Activated CD8-positive, alpha-beta memory T cell treated with anti-CD3 and anti-CD28 coated beads, Interleukin-2, amount 50 U/mL, for 4 hours (primary cell): ENCODE measurements around the gene RAD51AP2.
"Not testable (repeated sequence)": the region's sequence is repeated elsewhere in the genome, so short reads cannot be mapped to it uniquely, and the experiment has no call there.

ENCODE experiments used
- DNase-seq: peaks from one replicate; pipeline ENCODE4 v3.0.0-alpha.2; 2020

RAD51AP2 gene

GRCh38 chr2:17536416-17536815 lies 18.2 kb upstream of the RAD51AP2 start:
- no peak for DNase-seq

DNA sequence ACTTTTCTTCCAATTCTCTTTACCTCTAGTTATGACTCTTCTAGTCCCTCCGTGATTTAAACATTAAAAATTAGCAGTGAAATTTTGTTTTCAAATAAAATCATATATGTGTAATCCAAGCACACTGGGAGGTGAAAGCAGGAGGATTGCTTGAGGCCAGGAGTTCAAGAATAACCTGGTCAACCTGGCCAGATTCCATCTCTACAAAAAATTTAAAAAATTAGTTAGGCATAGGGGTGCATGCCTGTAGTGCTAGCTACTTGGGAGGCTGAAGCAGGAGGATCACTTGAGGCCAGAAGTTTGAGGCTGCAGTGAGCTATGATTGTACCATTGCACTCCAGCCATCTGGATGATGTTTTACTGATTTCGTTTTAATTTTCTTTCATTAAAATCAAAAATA lies 15.3 kb upstream of the RAD51AP2 start:
- no peak for DNase-seq

DNA sequence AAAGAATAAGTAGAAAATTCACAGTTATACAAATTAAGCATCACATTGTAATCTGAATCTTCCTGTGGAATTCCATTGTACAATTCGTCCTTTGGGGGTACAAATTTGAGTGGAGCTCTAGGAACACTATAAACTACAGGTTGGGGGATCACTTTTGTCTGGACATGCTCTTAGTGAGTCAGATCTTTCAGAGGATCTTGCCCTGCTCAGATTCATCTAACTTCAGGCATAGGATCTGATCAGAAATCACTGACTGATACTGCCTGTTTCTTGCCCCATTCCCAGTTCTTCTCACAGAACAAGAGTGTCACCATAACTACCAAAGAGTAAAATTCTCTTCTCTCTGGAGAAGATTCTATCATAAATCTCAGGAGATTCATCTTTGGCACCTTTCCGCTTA lies 11.5 kb upstream of the RAD51AP2 start:
- no peak for DNase-seq

DNA sequence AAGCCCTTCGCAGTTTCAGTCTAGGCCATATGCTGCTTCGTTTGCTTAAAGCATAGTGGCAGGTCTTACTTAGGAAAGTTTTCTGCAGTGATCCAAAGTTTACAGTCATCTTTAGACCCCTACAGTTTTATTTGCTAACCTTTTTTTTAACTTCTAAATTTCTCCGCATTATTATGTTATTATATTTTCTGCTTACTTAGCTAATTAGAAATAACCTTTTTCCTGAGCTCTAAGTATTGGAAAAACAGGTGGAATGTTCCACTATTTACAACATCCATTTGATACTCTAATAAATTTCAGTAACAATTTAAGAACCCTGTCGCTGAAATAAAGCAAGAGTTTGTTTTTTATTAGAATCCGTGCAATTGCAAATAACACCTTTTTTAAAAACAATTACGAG lies 4.1 kb upstream of the RAD51AP2 start:
- DNase-seq: no peak

GRCh38 chr2:17521621-17522020 lies 3.4 kb upstream of the RAD51AP2 start:
- no peak for DNase-seq

DNA sequence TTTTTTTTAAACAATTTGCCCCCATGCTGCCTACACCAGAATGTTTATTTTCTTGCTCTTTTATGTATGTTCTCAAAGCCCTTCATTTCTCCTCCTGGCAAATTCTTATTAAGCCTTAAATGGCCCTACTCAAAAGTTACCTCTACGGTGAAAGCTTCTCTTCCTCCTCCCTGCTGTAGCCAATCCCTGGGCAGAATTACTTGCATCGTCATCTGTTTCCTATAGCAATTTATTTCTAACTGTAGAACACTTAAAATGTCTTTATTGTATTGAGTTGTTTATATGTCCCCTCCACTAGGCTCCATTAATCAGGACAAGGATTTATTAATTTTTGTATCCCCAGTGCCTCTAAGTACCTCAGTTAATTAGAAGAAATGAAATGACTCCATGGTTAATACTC lies 2.5 kb upstream of the RAD51AP2 start:
- no peak for DNase-seq

- no peak for DNase-seq
Observed at GRCh38 chr2:17519486-17519885, 1.2 kb upstream of the RAD51AP2 start.

DNA sequence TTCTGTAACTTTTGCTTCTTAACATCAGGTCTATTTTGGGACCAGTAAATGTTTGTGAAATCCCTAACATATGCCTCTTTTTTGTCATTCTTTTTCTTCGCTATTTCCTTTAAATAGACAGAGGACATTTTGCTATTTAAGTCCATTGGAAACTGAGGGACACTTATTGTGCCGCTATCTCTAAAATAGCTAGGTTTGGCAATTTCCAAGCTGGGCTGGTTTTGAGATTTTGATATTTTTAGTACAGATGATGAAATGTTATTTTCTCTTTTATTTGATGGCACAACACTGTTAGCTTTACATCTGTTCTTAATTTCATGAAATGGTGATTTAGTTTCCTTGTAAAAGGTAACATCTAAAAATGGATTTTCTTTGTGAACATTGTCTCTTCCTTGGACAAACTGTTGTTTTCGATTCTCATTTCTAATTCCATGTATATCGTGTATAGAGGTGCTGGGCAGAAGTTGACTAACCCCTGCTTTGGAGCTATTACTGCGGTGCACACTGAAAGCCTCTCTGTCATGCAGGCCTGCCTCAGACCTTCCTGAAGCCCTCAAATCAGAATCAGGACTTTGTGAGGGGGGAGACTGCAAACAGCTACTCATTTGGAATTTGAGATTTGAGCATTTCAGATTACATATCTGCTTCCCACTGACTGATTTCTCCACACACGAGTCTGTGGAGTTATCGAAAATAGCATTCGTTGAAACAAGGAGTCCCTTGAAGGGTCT lies 594 bp downstream of the RAD51AP2 start:
- DNase-seq: no peak

DNA sequence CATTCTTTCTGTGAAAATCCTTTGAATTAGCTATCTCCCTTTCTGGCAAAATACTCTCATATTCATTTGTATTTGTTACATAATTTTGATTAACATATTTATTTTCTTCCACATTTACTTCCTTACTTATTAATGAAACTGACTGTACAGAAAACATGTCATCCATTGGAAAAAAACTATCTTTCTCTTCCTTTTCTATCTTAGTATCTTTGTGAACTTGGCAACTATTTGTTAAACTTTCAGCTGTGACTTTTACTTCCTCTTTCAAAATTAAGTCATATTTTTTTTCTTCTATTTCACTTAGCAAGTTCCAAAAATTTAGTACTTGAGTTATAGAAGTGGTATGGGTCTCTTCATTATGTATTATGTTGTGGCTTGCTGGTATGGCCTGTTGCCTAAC lies 2.6 kb downstream of the RAD51AP2 start:
- no peak for DNase-seq

- no peak for DNase-seq
Observed at GRCh38 chr2:17506736-17507616, 11.3 kb downstream of the RAD51AP2 start.

DNA sequence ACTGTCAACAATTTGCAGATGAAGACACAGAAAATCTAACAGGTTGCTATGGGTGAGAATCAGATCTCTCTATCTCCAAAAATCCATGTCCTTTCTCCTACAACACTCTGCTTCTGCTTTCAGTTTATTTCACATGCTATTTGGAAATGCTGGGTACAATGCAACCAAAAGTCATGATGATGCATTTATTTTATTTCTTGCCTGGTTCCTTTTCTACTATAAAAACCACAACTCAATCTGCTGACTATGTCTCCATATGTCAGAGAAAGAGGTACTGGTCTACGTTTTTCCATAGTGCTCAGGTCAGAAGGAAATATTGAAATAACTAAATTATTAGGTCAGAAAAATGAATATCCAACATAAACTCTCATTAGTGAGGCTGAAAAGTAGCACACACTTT lies 20.5 kb downstream of the RAD51AP2 start:
- no peak for DNase-seq

DNA sequence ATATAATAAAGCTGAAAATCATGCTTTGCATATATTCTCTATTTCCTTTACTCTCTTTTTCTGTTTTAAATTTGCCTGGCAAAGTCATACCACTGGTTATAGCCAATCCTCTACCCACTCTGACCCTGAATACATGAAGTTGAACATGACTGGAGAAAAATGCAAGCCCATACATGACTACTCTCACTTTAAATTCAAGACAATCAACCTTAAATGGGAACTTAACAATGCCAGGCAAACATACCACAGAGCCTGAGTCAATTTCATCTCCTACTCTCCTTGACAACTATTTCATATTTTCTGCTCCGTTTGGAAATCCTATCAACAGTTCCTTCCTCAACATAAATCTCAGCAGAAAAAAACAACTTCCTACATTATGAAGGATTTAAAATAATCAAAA lies 22.6 kb downstream of the RAD51AP2 start:
- DNase-seq: no peak

- DNase-seq: not testable (repeated sequence)
Observed at GRCh38 chr2:17490165-17490564, 28.1 kb downstream of the RAD51AP2 start.

- DNase-seq: not testable (repeated sequence)
Observed at GRCh38 chr2:17488610-17489009, 29.6 kb downstream of the RAD51AP2 start.

DNA sequence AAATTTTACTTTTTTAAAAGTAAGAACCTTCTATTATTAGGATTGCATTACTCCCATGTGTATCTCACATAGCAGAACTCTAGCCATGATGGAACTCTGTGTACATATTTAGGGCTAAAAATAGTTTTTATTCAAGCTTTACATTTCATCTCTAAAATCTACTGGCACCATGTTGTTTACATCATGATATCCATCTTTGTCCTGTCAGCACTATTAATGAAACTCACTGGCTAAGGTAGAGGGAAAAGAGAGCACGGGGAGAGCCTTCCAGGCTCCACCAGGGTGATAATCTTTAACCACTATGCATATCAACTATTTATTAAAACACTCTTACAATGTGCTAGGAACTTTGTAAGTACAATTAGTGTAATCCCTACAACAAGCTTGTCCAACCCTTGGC lies 34.7 kb downstream of the RAD51AP2 start:
- no peak for DNase-seq

DNA sequence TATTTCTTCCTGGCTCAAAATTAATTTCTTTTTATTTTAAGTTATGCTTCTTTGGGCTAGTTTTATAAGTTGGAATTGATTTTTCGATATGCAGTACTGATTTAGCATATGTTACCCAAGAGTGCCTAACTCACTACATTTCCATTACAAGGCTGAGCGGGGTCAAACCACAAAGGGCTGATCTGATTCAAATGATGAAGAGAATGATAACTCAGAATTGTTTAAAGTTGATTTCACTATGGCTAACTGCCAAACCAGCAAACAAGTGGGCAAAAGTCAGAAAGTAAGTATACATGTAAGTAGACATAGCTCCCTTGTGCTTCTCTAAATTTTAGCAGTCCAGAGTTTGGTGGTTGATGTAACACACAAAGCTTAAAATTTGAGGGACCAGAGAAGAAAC lies 35.6 kb downstream of the RAD51AP2 start:
- no peak for DNase-seq

- no peak for DNase-seq
Observed at GRCh38 chr2:17479875-17480274, 38.4 kb downstream of the RAD51AP2 start.

GRCh38 chr2:17476830-17477229 lies 41.4 kb downstream of the RAD51AP2 start:
- no peak for DNase-seq

DNA sequence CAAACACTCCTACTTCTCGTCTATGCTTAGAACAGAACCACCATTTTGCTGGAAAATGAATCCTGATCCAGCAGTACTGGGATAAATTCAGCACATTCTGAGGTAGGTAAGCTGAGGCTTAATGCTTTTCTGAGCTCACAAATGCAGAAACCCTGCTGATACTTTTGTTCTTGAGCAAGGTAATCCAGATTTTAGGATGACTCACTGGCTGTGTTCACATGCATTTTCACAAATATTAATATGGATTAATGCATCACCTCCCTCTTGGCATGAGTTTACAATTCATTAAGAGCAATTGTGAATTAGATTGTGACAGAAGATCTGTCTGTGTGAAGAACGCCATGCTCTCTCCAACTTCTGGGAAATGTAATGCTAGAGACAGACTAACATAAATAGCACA lies 42.2 kb downstream of the RAD51AP2 start:
- no peak for DNase-seq

DNA sequence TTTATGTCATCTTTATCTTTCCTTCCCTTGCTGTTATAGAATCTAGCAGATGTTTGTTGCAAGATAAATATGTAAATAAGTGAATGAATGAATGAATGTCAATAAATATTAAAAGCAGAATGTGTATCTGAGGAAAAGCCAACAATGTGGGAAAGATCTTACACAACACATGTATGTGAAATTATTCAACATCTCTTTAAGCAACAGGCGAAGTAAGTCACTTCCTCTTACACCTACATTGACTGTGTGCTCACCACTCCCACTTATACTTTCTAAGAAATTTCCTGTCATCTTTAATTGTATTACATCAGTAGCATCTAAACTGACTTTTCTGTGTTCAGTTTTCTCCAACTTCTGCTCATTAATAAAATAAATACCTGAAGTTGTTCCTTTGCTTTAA lies 43.0 kb downstream of the RAD51AP2 start:
- no peak for DNase-seq

DNA sequence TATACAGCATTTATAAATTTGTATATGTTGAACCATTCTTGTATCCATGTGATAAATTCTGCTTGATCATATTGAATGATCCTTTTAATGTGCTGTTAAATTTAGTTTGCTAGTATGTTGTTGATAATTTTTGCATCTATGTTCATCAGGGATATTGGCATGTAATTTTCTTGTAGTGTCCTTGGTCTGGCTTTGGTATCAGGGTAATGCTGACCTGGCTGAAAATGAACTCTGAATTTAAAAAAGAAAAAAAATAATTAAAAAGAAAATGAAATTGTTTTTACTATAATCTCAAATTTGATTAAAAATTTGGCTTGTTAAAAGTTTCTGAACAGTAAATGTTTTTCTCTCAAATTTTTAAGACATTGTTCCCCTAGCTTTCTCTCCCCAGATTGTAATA lies 46.3 kb downstream of the RAD51AP2 start:
- no peak for DNase-seq

DNA sequence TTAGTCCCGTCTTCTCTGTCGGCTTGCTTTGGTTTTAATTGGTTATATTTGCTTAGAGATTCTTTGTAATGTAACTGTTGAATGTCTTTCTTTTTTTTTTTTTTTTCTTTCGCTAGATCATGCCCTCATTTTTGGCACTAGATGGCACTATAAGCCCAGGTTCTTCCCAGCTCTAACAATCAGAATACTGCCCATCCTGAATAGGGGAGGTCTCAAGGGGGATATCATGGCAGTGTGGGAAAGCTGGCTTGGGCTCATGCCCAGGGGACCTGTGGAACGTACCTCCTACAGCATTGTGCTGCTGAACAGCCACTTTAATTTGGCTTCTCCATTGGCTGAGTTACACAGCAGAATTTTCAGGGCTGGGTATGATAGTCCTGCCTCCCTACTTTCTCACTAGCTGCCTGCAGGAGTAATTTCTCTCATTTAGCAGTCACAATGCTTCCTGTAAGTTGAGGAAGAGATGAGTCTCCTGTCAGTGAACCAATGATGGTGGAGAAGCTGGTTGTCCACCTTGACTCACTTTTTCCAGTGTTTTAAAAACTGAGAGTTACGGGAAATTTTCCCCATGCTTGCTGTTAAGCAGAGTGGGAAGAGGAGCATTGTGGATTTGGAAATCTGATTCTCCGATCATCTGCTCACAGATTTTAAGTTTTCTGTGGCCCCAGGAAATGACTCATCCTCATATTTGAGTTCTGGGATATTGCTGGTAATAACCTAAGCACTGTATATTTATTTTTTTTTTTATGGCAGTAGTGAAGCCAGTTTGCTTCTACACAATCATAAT lies 47.2 kb downstream of the RAD51AP2 start:
- no peak for DNase-seq

DNA sequence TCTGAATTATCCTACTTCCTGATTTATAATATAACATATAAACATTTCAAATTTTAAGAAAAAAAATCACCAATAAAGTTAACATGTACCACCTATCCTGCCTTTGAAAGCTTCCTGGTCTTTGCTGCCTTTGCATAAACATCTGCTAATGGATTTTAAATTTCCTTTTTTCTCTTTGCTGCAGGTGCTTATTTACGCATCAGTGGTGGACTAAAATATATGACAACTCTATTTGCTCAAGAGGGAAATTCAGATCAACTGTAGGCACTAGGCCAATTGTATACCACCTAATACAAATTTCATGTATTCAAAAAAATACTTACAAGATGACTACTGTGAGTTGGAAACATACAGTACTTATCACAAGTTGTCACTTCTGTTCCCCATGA lies 57.2 kb downstream of the RAD51AP2 start:
- no peak for DNase-seq
